ENCODE results near the gene CCDC85B.

The CCDC85B gene

DNA sequence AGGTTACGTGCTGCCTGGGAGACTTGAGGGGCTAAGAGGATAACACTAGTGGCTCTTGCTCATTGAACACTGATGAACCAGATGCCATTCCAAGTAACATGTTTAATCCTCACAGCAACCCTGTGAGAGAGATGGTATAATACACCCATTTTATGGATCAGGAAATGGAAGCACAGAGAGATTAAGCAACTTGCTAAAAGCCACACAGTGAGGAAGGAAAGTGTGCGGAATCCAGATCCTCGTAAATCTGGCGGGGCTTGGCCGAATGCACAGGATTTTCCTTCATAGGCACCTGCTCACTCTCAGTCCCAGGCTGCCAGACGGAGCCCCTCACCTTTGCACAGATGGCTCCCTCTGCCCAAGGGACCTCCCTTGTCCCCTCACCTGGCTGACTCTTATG is 17.4 kb downstream of the CCDC85B start:
- no peak for DNase-seq (ENCODE audit: low read depth, low spot score)

DNA sequence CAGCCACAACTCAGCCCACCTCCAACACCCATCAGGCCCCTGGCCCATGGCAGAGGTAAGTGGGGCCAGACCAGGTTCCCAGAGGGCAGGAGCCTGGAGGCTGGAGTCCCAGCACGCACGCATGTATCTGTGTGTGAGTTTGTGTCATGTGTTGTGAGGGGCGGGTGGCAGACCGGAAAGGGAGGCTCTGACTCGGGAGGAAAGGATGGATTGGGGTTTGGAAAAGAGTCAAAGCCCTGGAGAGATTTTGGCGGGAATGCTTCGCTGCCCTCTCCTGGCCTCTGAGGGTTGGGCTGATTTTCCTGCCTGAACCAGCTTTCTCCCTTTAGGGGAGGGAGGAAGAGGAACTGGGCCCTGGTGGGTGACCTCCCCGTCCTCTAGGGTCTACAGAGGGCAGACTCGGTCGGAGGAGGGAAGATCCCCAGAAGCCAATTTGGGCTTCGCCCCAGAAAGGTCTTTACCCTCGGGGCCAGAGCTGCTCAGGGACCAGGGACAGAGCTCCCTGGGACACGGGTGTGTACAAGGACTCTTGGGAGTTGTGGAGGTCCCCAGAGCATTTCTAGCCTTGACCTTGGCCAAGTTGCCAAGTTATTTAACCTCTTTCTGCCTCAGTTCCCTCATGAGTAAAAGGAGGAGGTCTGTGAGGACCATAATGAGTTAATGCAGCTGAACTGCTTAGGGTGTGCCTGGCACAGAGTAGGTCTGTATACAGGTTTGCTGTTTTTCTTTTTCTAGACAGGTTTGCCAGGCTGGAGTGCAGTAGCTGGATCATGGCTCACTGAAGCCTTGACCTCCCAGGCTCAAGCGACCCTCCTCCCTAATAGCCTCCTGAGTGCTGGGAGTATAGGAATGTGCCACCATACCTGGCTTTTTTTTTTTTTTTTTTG is 21.5 kb downstream of the CCDC85B start:
- no peak for DNase-seq (ENCODE audit: low read depth, low spot score)

DNA sequence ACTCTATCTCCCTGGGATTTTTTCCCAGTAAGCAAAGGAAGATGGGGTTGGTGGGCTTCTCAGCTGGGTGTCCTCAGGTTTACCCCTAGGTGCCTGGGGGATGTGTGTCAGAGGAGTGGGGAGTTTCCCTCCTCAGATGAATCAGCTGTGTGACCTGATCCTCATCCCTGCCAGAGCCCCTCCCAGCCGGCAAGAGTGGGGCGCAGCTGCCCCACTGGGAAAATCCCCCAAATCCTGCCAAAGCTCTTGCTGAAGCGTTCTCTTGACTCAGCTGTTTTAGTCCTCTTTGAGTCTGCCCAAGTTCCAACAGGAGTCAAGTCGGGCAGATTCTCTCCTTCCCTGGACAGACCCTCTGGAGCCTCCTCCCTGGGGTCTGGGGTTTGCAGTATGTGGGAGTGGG is 22.4 kb downstream of the CCDC85B start:
- DNase-seq (ENCODE audit: low read depth, low spot score), result no peak

- no peak for DNase-seq (ENCODE audit: low read depth, low spot score)
These were observed 24.8 kb downstream of the CCDC85B start for GRCh38 chr11:65915101-65915820.

- DNase-seq (ENCODE audit: low read depth, low spot score), result peak; percentile 75
These were observed 25.4 kb downstream of the CCDC85B start for GRCh38 chr11:65915821-65916251.

- no peak for DNase-seq (ENCODE audit: low read depth, low spot score)
These were observed 25.9 kb downstream of the CCDC85B start for GRCh38 chr11:65916391-65916790.

GRCh38 chr11:65917077-65917433 is 26.6 kb downstream of the CCDC85B start:
- DNase-seq (ENCODE audit: low read depth, low spot score), result no peak

DNA sequence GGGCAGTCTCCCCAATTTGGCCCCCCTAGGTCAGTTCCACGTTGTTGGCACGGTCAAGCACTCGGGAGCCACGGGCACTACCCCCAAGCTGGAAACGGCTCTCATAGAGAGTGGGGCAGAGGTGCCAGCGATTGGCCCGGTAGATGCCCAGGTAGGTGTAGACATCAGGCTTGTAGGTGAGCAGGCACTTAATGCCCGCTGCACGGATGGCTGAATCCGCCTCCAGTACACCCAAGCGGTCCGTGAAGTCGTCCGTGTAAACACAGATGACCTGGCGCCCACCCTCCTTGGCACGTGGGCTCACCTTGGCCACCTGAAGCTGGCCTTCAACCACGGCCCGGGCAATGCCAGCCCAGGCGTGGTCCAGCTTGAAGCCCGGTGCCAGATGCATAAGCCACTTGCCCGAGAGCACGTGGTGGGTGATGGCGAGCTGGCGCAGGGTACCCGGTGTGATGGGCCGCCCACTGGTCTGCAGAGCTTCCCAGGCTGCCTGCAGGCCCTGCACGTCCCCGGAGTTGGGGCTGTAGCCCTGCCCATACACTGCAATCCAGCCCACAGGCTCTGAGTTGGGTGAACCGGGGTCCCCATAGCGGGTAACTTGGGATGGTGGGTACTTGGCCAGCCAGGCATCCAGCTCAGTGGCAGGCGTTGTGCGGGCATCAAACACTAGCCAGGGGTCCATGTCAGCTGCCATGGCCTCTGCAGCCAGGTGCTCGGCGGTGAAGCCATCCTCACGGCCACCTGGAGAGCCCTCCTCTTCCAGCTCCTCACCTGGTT is 27.1 kb downstream of the CCDC85B start:
- no peak for DNase-seq (ENCODE audit: low read depth, low spot score)

- no peak for DNase-seq (ENCODE audit: low read depth, low spot score)
These were observed 28.0 kb downstream of the CCDC85B start, which contains the start of gene C11orf68 for GRCh38 chr11:65918211-65919140. Gene C11orf68, minus strand, starts transcription at chr11:65919062. Its CDS starts 31 bp downstream, at chr11:65919031.

GRCh38 chr11:65919141-65919572 is 28.7 kb downstream of the CCDC85B start, which contains the start of gene DRAP1:
Gene DRAP1, plus strand, starts transcription at chr11:65919426. Its CDS starts 76 bp downstream, at chr11:65919502.
- peak; percentile 87 for DNase-seq (ENCODE audit: low read depth, low spot score)

GRCh38 chr11:65919573-65920371 is 29.3 kb downstream of the CCDC85B start:
- DNase-seq (ENCODE audit: low read depth, low spot score), result no peak

DNA sequence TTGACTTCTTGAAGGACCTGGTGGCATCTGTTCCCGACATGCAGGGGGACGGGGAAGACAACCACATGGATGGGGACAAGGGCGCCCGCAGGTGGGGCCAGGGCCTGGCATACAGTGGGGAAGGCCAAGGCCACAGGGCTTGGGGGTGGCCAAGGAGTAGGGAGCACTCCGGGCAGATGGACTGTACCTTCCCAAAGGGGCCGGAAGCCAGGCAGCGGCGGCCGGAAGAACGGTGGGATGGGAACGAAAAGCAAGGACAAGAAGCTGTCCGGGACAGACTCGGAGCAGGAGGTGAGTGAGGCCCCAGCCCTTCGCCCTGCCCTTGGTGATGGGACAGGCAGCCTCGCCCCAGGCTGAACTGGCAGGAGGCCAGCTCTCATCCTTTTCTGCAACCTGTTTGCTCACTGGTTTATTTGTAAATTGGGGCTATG is 29.9 kb downstream of the CCDC85B start:
- no peak for DNase-seq (ENCODE audit: low read depth, low spot score)

DNA sequence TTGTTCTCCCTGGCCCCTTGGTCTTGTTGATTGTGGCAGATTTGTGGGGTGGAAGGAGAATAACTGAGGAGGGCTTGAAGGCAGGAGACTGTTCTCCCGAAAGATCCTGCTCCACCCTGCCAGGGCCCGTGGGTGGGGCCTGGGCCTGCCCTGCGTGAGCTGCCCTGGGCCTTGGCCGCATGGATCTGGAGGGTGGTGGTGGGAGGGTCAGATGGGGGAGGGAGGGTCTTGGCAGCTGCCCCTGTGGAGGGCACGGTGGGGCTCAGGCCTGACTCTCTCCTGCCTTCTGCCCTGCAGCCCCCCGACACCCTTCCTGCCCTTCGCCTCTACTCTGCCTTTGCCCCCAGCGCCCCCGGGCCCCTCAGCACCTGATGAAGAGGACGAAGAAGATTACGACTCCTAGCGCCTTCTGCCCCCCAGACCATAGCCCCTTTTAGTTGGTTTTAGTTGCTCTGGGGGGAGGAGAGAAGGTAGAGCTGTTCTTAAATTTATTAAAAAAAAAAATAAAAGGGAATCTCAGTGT is 30.6 kb downstream of the CCDC85B start:
- DNase-seq (ENCODE audit: low read depth, low spot score), result no peak

DNA sequence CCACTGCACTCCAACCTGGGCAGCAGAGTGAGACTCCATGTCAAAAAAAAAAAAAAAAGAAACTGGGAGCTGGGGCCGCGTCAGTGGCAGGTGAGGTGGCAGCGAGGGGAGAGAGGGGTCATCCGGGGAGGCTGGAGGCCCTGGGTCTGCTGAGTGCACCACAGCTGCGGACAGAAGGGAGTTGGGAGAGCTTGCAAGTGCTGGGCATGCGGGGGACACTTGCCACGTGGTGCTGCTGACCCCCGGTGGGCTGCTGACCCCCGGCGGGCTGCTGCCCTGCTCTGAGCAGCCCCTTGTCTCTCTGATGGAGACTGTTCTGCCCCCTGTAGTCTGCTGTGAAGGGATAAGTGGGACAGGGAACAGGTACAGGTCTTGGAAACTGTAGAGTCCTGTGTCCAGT is 31.4 kb downstream of the CCDC85B start:
- no peak for DNase-seq (ENCODE audit: low read depth, low spot score)

DNA sequence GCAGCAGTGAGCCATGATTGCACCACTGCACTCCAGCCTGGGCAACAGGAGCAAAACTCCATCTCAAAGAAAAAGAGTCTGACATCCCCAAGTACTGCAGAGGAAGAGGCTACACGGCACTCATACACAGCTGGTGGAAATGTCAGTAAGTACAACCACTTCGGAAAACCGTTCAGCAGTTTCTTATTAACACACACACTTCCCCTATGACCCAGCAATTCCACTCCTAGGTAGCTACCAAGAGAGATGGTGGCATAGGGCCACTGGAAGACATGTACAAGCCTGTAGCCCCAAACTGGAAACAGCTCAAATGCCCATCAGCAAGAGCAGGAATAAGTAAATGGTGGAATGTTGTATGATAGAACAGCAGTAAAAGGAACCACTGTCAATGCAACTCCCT is 32.1 kb downstream of the CCDC85B start:
- DNase-seq (ENCODE audit: low read depth, low spot score), result no peak

GRCh38 chr11:65925397-65925796 is 34.9 kb downstream of the CCDC85B start:
- no peak for DNase-seq (ENCODE audit: low read depth, low spot score)

- DNase-seq (ENCODE audit: low read depth, low spot score), result no peak
These were observed 37.5 kb downstream of the CCDC85B start for GRCh38 chr11:65927904-65928397.

DNA sequence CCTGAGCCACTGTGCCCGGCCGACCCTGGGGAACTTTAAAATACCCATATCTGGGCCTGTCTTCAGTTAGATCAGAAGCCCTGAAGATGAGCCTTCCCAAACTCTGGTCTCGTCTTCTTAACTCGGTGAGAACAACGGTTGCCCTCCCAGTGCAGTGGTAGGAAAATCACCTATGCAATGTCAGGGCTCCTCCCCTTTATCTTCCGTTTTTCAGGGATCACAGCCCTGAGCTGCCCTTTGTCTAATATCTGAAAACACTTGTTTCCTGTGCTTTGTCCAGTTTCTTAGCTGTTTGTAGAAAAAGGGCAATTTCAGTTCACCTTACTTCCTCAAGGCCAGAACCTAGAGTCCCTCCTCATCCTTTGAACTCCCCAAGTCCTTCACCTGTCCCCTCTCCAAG is 38.2 kb downstream of the CCDC85B start:
- no peak for DNase-seq (ENCODE audit: low read depth, low spot score)

DNA sequence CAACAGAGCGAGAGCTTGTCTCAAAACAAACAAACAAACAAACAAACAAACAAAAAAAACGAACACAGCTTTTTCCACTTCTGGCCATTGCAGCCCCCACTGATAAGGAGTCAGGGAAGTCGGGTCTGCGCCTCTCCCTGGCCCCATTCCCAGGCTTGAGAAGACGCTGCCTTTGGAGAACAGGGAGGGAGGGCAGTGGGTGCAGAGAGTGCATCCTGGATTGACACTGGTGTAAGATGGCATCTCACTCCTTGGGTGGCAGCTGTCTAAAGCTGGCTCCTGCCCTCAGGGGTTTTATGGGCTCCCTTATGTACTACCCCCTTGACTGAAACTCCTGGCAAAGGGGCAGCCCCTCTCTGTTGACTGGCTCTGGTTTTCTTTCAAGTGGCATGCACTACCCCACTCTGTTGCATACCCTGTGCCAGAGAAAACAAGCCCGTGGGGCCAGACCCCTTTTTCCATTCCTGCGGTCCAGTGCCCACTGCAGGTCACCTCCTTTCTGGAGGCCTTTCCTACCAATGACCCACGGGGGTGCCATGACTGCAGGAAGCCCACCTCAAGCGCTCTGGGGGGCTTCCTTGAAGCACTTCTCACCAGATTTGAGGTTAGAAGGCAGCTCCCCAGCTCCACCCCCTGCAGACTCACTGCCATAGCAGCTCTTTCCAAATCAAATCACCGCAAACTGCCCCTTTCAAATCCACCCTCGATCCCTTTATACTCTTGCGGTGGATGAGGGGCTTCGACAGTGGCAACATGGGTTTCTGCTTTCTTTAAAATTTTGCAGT is 41.5 kb downstream of the CCDC85B start:
- DNase-seq (ENCODE audit: low read depth, low spot score), result no peak
